Breast epithelium (tissue), 4 donors: ENCODE results near the gene CCND3. TPM values are rescaled to one million over a fixed set of nuclear protein-coding genes. Genes with fewer than 3 reads are reported as not detected.

Source experiments
- DNase-seq, 2 donors: peaks; one replicate each; pipeline ENCODE4 v3.0.0-alpha.2; 2019; ENCODE audit warnings: low spot score in 2 of 2
- H3K27ac ChIP-seq, 2 donors: fragments of 200-600 bp; sonication (generic) in 1 of 2; one replicate each; pipeline ENCODE4 v1.5.1; 2016 to 2019; ENCODE audit warnings: mild to moderate bottlenecking in 1 of 2
- H3K27me3 ChIP-seq, 2 donors: fragments of 200-600 bp; sonication (generic) in 1 of 2; one replicate each; pipeline versions ENCODE4 v1.5.1 to v1.6.0; 2017 to 2019; ENCODE audit warnings: control low read depth in 1 of 2, mild to moderate bottlenecking in 1 of 2
- H3K36me3 ChIP-seq: fragments of 200-600 bp; one replicate; pipeline ENCODE4 v1.5.1; 2019
- H3K4me1 ChIP-seq, 2 donors: fragments of 200-600 bp; sonication (generic); one replicate each; pipeline ENCODE4 v1.5.1; 2016 to 2019; ENCODE audit warnings: control low read depth in 1 of 2
- H3K4me3 ChIP-seq, 3 donors: fragments of 200-600 bp; sonication (generic); 1 replicate in 2 of 3; 2 replicates in 1 of 3; pipeline ENCODE4 v1.5.1; 2016 to 2019; ENCODE audit warnings: mild to moderate bottlenecking in 3 of 3, moderate library complexity in 2 of 3
- H3K9me3 ChIP-seq, 2 donors: fragments of 200-600 bp; sonication (generic) in 1 of 2; one replicate each; pipeline ENCODE4 v1.5.1; 2016 to 2019; ENCODE audit warnings: control low read depth in 1 of 2
- POLR2A ChIP-seq: fragments of 450-650 bp; IDR thresholded peaks from one replicate; pipeline ENCODE4 v1.6.1; 2016; ENCODE audit warnings: antibody characterized with exemption, mild to moderate bottlenecking, moderate library complexity
- POLR2AphosphoS5 ChIP-seq, 3 donors: sonication (generic); formaldehyde crosslinking; IDR thresholded peaks; one replicate each; pipeline ENCODE4 v1.6.1; 2017; ENCODE audit warnings: antibody characterized with exemption in 3 of 3
- intact Hi-C: fragments of 100-400 bp; cut with DNase I; formaldehyde crosslinking; loops from one replicate; pipeline ENCODE4 v1.15.1; 2023; ENCODE audit warnings: low total_unique reads
- total RNA-seq, 3 donors: library from RNA; depleted of rRNA; stranded (reverse); fragments of >200 nt; gene quantifications; one replicate each; pipeline ENCODE4 v1.1.0, GENCODE V29; 2016
- TF ChIP-seq, protein P1 (sequence below), 3 donors: fragments of 450-650 bp; IDR thresholded peaks; one replicate each; pipeline ENCODE4 v1.5.1; 2016 to 2017; ENCODE audit warnings: antibody characterized with exemption in 3 of 3, mild to moderate bottlenecking in 3 of 3, moderate library complexity in 3 of 3

The CCND3 gene
- total RNA-seq, 3 donors from 2014 or later, result 115 to 297 (median 148) TPM

DNA sequence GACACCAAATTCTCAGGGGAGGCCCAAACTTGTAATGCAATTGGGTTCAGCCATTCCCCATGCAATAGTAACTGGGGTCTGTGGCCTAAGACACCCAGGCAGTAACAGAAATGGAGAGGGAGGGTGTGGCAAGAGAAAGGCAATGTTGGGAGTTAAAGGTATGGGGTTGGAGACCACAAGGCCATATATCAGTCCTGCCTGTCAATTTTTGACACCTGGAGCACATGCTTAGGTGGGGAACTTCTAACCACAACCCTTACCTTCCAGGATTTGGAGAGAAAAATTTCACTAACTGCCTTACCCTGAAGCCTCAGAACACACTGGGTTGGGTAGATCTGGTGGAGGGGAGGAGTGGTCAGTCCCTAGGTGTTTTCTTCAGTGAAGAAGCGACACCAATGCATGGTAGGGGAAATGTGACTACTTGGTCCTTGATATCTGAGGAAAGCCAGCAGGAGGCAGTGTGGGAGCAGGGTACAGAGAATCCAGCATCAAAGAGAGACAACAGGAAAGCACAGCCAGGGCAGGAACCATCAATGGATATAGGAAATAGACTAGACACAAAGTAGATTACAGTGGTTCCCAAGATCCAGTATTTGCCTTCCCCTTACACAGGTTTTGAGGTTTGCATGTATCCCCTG is 39.6 kb downstream of the CCND3 start:
- H3K4me1 ChIP-seq, result no peaks in the 10 kb centered on the region
- no peaks in the 10 kb centered on the region for H3K9me3 ChIP-seq
- no peak overlapping the region for H3K4me3 ChIP-seq
- no peaks in the 10 kb centered on the region for H3K36me3 ChIP-seq
- intact Hi-C loops, result no loop called here
- no peaks in the 10 kb centered on the region for H3K27me3 ChIP-seq
- H3K27ac ChIP-seq, result no peak overlapping the region
- TF ChIP-seq POLR2AphosphoS5 (IDR thresholded peaks at IDR 0.05) (no peak), POLR2A (no peak)
- TF ChIP-seq, protein P1, sequence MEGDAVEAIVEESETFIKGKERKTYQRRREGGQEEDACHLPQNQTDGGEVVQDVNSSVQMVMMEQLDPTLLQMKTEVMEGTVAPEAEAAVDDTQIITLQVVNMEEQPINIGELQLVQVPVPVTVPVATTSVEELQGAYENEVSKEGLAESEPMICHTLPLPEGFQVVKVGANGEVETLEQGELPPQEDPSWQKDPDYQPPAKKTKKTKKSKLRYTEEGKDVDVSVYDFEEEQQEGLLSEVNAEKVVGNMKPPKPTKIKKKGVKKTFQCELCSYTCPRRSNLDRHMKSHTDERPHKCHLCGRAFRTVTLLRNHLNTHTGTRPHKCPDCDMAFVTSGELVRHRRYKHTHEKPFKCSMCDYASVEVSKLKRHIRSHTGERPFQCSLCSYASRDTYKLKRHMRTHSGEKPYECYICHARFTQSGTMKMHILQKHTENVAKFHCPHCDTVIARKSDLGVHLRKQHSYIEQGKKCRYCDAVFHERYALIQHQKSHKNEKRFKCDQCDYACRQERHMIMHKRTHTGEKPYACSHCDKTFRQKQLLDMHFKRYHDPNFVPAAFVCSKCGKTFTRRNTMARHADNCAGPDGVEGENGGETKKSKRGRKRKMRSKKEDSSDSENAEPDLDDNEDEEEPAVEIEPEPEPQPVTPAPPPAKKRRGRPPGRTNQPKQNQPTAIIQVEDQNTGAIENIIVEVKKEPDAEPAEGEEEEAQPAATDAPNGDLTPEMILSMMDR (IDR thresholded peaks at IDR 0.05), result no peak
- no peak for DNase-seq

DNA sequence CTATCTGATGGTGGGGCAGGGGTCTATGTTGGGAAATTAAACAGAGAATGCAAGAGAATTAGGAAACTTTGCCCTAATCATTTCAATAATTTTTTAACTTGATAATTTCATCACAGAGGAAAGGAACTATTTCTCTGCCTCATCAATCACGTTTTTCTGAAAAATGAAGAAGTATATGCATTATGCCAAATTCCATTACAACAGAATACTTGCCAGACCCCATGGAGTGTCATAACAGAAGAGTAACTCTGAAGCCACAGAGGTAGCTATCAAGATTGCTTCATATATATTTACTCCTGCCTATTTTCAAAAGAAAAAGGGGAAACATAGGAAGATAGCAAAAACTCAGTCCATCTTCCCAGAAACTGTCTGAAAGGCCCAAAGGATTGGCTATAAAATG is 40.7 kb downstream of the CCND3 start:
- no peak overlapping the region for H3K27ac ChIP-seq
- H3K9me3 ChIP-seq, result no peaks in the 10 kb centered on the region
- intact Hi-C loops, result no loop called here
- TF ChIP-seq, protein P1 (IDR thresholded peaks at IDR 0.05), result no peak
- TF ChIP-seq POLR2AphosphoS5 (IDR thresholded peaks at IDR 0.05) (no peak), POLR2A (no peak)
- no peak overlapping the region for H3K4me3 ChIP-seq
- H3K4me1 ChIP-seq, result no peaks in the 10 kb centered on the region
- DNase-seq, result no peak
- H3K36me3 ChIP-seq, result no peaks in the 10 kb centered on the region
- H3K27me3 ChIP-seq, result no peaks in the 10 kb centered on the region

DNA sequence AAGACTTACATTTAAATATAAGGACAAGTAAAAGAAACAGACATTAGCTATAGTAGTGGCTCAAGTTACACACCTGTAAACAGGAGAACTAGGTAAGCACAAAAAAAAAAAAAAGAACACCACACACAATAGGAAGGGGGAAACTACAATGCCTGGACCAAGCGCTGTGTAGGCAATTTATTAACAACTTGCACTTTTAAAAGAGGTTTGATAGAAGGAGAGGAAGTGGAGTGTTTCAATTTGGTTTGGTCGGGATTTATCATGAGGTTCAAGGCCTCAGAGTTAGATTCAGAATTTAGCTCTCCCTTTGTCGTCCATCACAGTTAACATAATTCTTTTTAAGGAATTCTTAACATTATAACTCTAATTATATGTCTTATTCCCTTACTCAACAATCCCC is 45.3 kb downstream of the CCND3 start:
- peak overlapping the region in 1 of 2 donors; percentile 83 for H3K27ac ChIP-seq
- no peak for DNase-seq

DNA sequence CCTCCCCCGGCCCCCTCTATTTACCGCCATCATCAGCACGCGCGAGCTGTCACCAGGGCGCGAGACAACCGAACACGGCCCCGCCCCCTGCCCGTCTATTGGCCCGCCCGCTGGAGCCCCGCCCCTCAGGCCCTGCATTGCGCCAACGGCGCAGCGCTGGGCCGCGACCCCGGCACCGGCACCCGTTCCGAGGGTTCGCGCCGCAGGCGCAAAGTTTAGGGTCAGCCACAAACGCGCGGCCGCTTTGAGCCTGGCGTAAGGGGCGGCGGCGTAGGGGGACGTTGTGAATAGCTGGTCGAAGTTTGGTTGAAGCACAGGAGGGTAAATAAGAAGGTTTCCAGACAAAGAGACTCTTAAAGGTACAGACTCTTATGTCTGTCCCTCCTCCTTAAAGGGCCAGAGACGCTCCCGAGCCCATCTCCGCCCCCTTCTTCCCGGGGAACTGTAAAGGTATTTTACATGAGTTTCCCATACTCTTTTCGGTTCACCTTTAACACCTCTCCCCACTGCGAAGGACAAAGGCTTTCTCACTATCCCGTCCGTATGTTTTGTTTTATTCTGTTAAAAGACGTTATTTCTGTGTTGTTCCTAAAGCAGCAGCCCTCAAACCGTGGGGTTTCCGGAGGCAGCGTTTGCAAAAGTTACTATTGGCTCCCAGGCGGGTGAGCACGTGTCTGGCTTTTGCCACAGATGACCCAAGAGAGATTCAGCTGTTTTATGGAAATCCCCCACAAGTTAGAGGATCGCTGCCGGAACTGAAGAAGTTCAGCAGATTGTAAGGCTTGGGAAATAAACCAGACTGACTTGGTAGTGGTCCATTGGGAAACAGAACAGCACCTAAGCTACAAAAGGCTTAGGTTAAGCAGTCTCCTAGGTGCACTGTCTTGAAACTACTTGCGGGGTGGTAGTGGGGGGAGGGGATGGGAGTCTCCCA is 46.0 kb downstream of the CCND3 start, which contains the start of gene USP49:
TSS of gene USP49 (minus strand) at position 76 of the 934 bp plus-strand sequence. CDS start 88,392 bp downstream, outside the sequence.
- peak; percentile 74 to 80 for DNase-seq
- intact Hi-C loops, result no loop called here
- TF ChIP-seq, protein P1 (IDR thresholded peaks at IDR 0.05), result no peak
- peak in 2 of 3 donors; percentile 36 to 58 for TF ChIP-seq POLR2AphosphoS5 (IDR thresholded peaks at IDR 0.05)
- Histone ChIP-seq H3K27me3 (no peaks in the 10 kb centered on the region), H3K4me1 (no peaks in the 10 kb centered on the region), H3K9me3 (no peaks in the 10 kb centered on the region), H3K36me3 (no peaks in the 10 kb centered on the region), H3K4me3 (peak within 1 kb of the TSS; percentile 76 to 78 (median 77)), H3K27ac (peak within 1 kb of the TSS; percentile 81 to 83)

More for the DNA sequence above, 45.3 kb downstream of the CCND3 start:
- intact Hi-C loops, result no loop called here
- Histone ChIP-seq H3K4me3 (peak overlapping the region in 2 of 3 donors; percentile 77 to 78), H3K9me3 (no peaks in the 10 kb centered on the region), H3K27me3 (no peaks in the 10 kb centered on the region), H3K36me3 (no peaks in the 10 kb centered on the region), H3K4me1 (no peaks in the 10 kb centered on the region)
- TF ChIP-seq POLR2A (no peak), POLR2AphosphoS5 (IDR thresholded peaks at IDR 0.05) (no peak)
- TF ChIP-seq, protein P1 (IDR thresholded peaks at IDR 0.05), result no peak
